GM12892 (cell line): ENCODE measurements around the gene CCDC27.
A peak's percentile ranks its signal among the peaks of the same experiment; 100 is the strongest.

Experiments
- DNase-seq: peaks from one replicate; pipeline ENCODE4 v3.0.0; 2011; ENCODE audit not compliant: insufficient read length
- FAIRE-seq: peaks from 2 replicates; lab custom pipeline; 2011; peaks lifted over from hg19 to GRCh38; lab: Jason Lieb, UNC
- POLR2A ChIP-seq: IDR thresholded peaks from 2 replicates; pipeline ENCODE4 v1.6.1; 2011; ENCODE audit warnings: low read depth, low read length, control low read depth
- POLR2AphosphoS5 ChIP-seq: IDR thresholded peaks from 2 replicates; pipeline ENCODE4 v1.6.1; 2011; ENCODE audit warnings: low read depth, low read length, control low read depth
- TAF1 ChIP-seq: IDR thresholded peaks from 2 replicates; pipeline ENCODE4 v1.6.1; 2011; ENCODE audit warnings: low read depth, mild to moderate bottlenecking, control low read depth, low read length, borderline replicate concordance

The CCDC27 gene

GRCh38 chr1:3771108-3772026 lies 19.1 kb downstream of the CCDC27 start:
- DNase-seq (no peak), FAIRE-seq (no peak)
- TF ChIP-seq POLR2A, result no peak
- TF ChIP-seq TAF1, result no peak
- TF ChIP-seq POLR2AphosphoS5, result no peak

- TF ChIP-seq POLR2AphosphoS5 (no peak), POLR2A (no peak), TAF1 (no peak)
- FAIRE-seq (peak; percentile 44), DNase-seq (peak; percentile 100)
Measured at GRCh38 chr1:3772027-3772714, 19.9 kb downstream of the CCDC27 start.

DNA sequence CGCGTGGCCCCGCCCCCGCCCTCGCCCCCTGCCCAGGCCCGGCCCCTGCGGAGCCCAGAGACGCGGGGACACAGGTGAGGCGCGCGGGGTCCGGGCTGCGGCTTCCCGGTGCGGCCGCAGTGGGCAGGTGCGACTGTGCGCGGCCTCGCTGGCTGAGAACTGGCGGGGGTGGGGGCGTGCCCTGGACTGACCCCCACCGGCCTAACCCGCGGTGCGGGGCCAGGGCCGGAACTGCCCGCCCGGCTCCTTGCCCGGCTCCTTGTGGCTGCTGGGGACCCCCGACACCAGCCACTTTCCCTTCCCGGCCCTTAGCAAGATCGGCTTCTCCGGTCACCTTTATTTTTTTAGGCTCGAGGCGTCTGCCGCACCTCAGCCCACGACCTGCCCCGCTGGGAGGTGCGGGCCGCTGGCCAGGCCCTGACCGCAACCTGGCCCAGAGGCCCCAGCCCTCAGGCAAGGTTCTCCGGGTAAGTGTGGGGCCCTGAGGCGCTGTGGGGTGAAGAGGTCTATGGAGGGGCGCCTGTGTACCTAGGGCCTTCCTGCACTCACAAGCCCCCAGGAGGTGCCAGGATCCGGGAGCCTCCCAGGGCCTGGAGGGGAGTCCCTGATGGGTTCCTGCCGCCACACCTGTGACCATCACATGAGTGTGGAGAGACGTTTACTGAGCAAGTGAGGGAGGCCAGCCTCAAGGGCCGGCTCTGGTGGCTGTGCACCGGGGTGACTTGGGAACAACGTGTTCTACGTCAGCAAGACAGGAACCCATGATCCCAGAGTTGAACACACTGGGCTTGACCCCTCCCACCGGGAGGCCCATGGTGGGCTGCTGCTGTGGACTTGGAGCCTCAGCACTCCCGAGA lies 20.7 kb downstream of the CCDC27 start, which contains the start of gene SMIM1:
Gene SMIM1 (plus strand): TSS at position 35 of the 857 bp plus-strand sequence. CDS start 2,625 bp downstream, outside the sequence.
- no peak for FAIRE-seq
- DNase-seq, result no peak
- TF ChIP-seq POLR2AphosphoS5 (no peak), TAF1 (no peak), POLR2A (no peak)

DNA sequence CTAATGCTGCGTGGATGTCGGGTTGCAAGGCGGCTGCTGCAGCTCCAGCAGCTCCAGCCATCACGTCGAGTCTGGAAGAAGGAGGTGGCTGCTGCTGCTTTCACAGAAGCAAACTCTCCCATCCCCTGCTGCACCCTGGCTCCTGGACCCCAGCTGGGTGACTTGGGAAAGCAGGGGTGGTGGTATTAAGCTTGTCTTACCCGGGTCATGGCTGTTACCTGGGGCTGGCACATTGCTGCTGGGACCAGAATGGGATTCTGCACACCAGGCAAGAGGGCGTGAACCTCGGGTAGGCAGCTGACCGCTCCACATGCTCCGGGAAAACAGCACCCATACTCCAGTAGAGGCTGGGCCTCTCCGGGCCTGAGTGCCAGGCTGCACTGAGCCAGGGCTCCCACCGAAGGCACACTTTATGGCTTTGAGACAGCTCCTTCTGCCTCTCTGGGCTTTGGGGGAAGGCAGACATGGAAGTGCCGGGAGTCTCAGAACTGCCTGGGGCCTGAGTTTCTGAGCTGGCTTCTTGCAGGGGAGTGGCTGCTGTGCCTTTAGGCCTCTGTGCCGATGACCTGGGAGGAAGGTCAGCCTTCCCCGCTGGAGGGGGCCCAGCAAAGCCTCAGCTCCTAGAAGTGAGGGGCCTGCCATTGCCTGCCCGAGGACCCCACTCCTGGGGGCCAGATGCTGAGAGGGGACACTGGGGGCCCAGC lies 21.5 kb downstream of the CCDC27 start:
- no peak for DNase-seq
- FAIRE-seq, result no peak
- TF ChIP-seq POLR2AphosphoS5, result no peak
- TF ChIP-seq TAF1, result no peak
- TF ChIP-seq POLR2A, result no peak

- TF ChIP-seq POLR2AphosphoS5, result no peak
- TF ChIP-seq TAF1, result no peak
- TF ChIP-seq POLR2A, result no peak
- DNase-seq (no peak), FAIRE-seq (no peak)
Measured at GRCh38 chr1:3774276-3774945, 22.2 kb downstream of the CCDC27 start.

DNA sequence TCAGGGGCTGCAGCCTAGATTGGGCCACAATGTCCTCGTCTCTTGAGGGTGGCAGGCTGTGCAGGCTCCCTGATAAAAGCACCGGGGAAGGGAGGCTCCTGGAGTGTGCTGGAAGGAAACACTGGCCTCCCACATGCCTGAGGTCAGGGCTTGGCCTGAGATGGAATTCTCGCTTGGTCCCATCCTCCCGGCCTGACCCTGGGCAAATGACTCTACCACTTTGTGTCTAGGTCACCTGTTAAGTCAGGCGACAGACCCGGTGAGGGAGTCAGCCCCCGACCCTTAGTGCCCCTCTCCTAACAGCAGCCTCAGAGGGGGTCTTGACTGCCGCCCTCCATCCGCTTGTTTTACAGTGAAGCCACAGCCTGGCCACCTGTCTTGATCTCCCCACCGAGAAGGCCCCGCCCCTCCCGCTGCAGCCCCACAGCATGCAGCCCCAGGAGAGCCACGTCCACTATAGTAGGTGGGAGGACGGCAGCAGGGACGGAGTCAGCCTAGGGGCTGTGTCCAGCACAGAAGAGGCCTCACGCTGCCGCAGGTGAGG lies 22.8 kb downstream of the CCDC27 start:
- DNase-seq (no peak), FAIRE-seq (no peak)
- TF ChIP-seq POLR2AphosphoS5, result no peak
- no peak for TF ChIP-seq TAF1
- TF ChIP-seq POLR2A, result no peak

- peak; percentile 85 for DNase-seq
- no peak for TF ChIP-seq POLR2A
- no peak for TF ChIP-seq POLR2AphosphoS5
- TF ChIP-seq TAF1, result no peak
- FAIRE-seq, result peak; percentile 21
Measured at GRCh38 chr1:3775490-3776230, 23.4 kb downstream of the CCDC27 start.

DNA sequence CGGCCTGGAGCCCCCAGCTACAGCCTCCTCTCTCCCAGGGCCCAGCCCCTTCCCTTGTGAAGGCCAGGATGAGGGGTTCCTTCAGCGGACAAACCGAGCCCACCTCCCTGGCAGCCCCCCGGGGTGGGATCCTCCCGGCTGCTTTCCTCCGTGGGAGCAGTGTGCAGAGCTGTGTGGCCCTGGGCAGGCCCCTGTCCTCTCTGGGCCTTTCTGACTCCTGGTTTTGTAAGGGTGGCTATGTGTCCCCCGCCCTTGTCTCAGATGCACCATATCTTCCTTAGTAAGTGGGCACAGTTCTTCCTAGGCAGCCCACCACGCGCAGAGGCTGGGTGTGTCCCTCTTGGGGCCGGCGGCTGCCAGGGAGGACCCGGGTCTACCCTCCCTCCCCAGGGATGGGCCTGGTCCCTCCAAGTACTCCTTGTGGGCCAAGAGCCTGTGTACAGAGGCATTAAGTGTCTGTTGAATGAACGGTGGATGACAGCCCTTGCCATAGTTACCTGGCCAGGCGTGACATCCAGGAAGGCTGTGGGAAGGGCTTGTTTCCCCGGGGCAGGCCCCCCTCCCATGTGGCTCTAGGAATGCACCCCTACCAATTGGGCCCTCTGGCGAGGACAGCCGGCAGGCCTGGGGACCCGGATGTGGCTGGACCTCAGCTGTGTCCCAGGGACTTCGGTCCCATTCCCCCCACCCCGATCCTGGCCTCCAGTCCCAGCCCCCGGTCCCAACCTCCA lies 24.1 kb downstream of the CCDC27 start:
- TF ChIP-seq POLR2AphosphoS5 (no peak), TAF1 (no peak), POLR2A (no peak)
- DNase-seq, result no peak
- FAIRE-seq, result peak; percentile 5

DNA sequence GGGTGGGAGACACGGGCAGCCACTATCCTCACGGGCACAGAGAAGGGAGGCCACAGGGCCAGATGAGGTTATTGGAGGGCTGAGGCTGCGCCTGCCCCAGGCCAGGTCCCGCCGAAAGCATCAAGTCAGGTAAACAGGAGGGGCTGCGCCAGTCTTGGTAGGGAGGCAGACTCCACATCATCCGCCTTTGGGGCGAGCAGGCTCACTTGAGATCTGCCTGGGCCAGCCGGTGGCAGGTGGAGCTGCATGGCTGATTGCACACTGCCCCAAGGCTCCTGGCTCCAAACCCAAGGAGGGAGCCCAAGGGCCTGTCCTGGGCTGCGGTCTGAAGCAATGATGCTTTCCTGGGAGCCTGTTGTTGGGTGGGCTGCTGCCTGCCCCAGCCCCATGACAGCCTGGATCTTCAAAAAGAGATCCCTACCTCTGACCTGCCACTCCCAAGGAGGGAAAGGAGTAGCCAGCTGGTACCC lies 24.9 kb downstream of the CCDC27 start:
- no peak for DNase-seq
- FAIRE-seq, result no peak

More for the DNA sequence above, 24.9 kb downstream of the CCDC27 start:
- no peak for TF ChIP-seq TAF1
- TF ChIP-seq POLR2A, result no peak
- no peak for TF ChIP-seq POLR2AphosphoS5
